Anterior cingulate cortex (tissue), 58 donors: ENCODE measurements around the gene RAPGEF3.

Experiments
- DNase-seq, 58 donors: peaks; one replicate each; lab custom pipeline; 2025; lab: John Stamatoyannopoulos, UW

The RAPGEF3 gene

DNA sequence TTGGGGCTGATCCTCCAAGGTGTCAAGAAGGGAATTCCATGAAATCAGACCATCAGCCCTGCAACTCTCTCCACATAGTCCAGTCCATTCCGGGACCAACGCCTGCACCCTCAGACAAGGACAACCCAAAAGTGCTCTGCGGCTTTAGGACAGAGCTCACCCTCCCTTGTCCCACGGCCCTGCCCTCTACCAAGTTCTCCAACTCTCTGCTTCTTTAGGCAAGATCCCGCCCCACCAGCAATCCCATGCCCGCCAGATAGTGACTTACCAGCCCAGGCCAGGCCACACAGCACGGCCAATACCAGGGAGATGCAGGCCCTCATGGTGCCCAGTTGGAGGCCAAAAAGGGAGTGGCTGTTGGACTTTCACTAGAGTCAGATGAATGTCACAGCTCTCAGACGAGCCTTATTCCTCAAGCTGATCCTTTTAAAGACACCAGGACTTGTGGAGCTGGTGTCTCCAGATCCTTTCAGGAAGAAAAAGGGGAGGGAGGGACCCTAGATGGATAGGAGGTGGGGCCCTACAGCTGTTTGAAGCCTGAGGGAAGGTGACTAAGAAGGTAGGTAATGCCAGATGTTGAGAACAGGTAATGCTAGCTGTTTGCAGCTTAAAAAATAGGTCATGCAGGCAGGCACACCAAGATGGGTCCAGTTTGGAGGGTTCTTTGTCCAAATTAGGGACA lies 33.4 kb downstream of the RAPGEF3 start, which contains the start of gene ENDOU:
TSS of gene ENDOU (minus strand) at position 400 of the 682 bp plus-strand sequence. CDS start at position 323, 77 bp downstream.
- DNase-seq: no peak

DNA sequence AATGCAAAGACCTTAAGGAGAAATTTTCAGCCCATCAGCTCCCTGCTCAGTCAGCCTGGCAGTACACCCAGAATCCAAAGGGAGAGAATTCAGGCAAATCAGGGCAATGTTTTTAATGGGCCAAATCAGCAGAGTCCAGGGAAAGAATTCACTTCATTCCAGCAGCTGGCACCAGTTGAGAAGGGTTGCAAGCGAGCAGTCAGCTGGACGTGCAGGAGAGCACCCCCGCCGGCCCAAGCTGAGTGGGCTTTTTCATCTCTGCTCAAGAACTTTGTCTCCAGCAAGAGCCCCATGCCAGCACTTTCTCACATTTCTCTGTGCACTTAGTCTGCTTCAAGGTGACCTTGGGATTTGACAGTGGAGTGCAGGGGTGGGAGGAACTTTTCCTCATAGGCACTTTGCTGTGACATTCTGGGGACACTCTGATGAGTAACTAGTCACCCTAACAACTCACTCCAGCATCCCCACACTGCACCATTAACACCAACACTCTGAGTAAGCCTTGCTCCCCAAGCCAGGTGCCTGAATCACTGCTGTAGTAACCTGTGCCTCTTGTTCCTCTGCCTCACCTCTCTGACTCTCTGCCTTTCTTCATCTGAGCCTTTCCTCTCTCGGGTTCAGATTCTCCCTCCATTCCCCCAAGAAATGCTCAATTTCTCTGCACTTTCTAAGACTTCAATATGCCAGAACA lies 35.6 kb downstream of the RAPGEF3 start:
- DNase-seq: peak in 42 of 58 donors; percentile 19 to 89 (median 60)

DNA sequence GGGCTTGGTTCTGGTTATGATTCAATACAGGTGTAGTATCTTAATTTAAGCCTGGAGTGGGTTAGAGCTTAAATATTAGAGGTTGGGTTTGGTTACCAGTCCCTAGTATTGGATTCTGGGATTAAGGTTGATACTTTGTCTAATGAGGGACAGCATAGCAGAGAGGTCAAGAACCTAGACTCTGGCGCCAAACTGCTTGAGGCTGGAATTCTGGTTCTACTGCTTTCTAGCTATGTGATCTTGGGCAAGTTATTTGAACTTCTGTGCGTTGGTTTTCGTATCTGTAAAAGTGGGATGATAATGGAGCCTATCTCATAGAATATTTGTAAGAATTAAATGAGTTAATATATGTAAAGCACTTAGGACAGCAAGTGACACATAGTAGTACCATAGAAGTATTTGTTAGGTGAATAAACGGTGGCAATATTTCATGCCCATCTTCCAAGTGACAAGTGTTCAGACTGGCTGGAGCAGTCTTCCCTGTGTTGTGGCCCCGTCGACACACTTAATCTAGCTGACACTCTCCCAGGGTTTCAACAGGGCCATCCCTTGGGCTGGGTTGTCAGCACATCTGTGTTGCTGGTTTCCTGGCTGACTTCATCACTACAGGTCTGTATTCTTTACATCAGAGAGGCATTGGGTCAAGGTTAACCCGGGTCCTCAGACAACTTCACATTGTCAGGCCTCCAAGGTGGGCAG lies 36.4 kb downstream of the RAPGEF3 start:
- no peak for DNase-seq

DNA sequence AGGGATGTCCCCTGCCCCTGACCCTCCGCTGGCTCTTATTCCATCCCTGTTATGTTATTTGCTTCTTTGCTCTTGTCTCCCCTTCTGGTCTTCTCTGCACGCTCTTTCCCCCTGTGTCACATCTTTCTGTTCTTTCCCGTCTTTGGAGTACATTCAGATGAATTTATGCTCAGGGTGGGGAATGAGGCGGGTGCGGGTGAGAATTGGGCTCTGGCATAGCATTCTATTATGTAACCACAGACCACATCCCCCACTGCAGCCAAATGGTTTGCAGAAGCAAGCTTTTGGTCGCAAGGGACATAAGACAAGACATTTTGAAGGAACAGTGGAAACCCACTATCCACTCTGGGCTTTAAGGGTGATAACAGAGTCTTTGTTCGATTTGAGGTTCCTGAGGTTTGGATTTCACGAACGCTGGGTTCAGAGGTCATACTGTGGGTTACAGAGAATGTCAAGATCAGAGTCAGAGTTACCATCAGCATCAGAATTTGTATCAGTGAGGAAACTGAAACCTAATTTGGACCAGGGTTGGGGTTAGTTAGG lies 37.2 kb downstream of the RAPGEF3 start:
- no peak for DNase-seq

DNA sequence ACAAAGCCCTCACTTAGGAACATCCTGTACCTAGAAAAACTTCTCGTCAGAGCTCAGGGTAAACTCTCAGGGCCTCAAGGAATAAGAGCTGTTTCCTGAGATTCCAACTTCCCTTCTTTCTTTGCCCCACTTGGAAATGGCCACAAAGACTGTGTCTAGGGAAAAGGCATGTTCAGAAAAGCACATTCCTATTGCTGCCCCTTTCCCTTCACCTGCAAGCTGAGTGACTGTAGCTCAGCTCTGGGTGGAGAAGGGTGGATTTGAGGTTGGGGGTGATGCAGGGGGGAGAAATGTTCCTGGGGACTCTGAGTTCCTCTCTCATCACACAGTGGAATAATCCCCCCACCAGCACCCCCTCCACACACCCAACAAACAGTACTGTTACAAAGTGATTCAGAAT lies 40.1 kb downstream of the RAPGEF3 start:
- DNase-seq: no peak

DNA sequence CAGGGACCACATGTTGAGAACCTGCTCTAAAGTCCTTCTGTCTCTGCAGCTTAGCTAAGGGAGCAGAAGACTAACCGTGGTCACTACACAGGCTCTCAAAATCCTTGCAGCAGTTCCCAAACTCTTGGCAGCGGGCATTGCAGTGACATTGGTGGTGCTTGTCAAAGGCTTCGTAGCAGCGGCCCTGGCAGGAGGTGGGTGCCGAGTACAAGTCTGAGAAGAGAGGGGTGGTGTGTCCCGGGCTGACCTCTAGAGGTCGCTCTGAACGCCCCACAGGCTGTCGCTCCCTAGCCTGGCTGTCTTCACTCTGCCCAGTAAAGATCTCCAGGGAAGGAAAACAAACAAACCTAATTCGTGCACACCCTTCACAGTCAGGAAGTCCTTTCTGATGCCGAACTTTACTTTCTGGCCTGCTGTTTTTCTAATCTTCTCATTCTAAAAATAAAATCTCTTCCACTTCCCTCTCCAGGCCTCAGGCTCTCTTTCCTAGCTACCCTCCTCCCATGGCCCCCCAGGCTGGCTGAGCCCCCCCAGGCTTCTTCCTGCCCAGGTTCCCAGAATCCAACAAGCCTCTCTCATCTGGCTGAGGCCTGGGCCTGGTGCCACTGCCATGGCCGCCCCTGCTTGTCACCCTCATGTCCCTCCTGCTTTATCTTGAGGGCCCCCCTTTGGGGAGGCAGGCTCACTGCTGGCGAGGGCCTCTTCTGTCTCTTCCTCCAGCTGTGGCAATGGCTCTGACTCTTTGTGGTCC lies 41.1 kb downstream of the RAPGEF3 start:
- peak in 54 of 58 donors; percentile 33 to 90 (median 68) for DNase-seq

DNA sequence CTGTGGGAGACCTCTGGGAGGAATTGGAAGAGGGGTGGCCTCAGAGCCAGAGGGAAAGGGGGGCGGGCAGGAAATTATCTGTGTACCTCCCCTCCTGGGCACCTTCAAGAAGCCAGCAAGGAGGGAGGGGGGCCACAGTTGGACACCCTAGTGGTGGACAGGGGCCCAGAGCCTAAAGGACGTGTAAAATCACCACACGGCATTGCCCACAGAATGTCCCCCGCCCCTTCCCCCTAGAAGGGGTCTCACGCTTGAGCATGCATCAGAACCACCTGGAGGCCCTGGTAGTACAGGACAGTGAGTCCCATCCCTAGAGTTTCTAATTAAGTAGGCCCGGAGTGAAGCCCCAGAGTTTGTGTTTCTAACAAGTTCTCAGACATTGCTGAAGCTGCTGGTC lies 41.6 kb downstream of the RAPGEF3 start:
- DNase-seq: no peak

DNA sequence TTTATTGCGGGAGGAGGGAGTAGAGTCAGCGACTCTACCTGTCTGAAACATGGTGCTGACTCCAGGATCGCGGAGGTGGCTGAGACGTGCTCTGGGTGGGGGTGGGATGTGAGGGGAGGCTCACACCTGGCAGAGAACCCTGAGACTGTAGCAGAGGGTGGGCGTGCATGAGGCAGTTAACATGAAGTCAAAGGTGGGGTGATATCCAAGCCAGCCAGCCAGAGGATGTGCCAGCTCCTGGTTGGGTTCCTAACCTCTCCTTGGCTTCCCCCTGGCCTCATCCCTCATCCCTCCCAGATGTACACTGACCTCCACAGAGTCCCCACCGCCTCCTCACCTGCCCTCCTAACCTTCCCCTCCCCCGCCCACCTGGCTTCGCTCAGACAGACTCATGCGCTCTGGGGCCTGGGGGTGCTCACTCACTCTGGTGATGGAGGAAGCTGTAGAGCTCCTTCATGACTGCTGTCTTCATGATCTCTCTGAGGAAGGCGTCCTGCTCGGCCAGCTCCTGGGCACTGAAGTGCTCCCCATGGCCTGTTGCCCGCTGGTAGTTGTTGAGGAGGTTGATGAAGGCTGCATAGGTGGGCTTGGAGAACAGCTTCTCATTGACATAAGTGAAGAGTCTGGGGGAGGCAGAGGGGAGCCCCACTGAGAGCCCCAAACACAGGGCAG lies 42.7 kb downstream of the RAPGEF3 start:
- DNase-seq: no peak

DNA sequence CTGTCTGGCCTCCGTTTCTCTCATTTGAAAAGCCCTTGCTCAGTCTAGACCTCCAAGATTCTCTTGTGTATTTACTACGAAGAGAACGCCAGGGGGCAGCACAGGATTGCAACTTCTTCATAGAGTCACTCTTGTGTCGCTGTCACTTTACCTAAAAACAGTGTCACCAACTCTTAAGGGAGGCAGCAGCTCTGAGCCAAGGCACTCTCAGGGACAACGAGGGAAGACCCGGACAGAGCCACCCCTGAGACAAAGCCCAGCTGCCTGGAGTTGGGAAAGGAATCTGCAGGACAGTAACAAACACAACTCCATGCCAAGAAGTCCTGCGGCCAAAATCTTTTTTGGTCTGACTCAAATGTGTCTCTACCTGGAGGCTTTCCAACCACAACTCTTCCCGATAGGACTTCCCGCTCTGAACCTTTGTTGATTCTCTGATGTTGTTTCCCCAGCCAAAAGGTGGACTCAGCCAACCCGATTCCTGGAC lies 43.2 kb downstream of the RAPGEF3 start:
- DNase-seq: peak in 54 of 58 donors; percentile 22 to 90 (median 64)

DNA sequence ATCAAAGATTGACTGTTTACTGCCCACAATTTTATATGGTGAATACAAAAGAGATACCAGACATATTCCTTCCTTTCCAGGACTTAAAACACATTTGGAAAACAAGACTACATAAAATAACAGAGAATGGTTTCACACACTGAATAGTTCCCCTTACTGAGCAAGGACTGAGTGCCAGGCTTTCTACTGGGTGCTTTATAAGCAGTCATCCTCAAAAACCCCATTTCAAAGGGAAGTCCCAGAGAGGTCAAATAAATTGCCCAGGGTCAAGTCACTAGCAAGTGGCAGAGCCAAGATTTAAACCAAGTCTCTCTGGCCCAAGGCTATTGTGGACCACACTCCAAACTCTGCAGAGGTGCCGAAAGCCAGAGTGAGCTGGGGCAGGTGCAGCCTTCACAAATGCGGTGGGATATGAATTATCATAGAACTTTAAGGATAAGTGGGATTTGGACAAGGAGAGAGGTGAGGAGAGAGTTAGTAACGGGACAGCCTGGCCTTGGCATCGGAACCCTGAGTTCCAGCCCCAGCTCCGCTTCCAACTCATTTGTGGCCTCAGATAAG lies 43.8 kb downstream of the RAPGEF3 start:
- no peak for DNase-seq

DNA sequence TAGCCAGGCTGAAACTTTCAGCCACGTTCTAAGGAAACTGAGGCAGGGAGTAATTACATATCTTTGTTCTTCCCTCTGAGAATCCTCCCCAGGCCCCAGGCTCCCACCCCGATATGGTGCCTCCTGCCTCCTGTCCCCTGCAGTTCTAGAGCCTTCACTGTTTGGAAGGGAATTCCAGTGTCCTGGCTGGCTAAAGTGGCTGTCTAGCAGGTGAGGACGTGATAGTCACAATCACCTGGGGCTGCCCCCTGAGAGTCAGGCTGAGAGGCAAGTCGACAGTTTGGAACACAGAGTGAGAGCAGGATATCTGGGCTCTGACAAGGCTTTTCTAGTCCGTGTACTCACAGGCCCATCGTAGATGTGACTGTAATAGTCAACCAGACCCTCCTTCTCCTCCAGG lies 46.5 kb downstream of the RAPGEF3 start:
- DNase-seq: no peak

DNA sequence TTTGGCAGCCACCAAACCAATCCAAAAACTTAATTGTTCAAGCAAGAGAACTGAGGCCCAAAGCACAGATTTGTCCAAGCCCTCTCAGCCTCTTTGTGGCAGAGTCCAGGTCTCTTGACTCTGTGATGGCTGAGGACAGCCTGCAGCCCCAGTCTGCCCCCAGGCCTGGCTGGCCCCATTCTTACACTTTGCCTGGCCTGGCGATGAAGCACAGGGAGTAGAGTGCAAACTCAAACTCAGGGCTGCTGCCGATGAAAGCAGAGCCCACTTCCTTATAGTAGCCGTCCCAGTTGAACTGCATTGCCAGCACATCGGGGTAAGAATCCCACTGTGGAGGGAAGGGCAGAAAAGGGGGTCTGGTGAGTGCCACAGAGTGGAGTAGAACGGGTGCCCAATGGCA lies 47.2 kb downstream of the RAPGEF3 start:
- no peak for DNase-seq

DNA sequence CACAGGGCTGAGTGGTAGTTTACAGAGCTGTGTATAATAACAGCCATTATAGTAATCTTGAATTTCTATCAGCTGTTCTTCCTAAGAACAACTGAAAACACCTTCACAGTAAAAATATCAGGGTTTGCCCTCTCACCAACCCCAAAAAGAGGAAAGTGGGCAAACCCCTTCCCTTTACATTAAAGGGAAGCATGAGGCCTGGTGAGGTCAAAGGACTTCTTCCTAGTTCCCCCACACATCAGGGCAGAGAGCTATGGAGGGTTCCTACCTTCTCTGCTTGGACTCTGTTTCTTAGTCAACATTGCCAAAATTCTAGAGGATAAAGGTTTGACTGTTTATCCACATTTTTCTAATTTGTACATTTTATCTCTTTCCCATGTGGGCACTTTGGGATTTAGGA lies 48.4 kb downstream of the RAPGEF3 start:
- DNase-seq: no peak

DNA sequence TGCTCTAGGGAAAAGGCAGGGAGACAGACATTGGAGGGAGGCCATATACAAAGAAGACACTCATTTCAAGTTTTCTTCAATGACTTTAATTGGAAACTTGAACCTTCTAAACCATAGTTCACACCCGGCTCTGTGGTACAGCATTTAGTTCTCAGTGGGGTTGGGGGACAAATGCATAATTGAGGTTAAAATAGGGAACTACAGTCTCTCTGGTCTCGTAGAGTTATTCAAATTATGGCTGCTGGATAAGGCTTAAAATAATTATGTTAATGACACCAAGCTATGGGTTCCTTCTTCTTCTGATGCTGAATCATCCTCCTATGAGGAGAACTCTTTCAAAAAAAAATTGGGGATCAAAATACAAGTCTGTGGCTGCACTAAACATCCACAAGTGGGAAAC lies 49.0 kb downstream of the RAPGEF3 start:
- no peak for DNase-seq

DNA sequence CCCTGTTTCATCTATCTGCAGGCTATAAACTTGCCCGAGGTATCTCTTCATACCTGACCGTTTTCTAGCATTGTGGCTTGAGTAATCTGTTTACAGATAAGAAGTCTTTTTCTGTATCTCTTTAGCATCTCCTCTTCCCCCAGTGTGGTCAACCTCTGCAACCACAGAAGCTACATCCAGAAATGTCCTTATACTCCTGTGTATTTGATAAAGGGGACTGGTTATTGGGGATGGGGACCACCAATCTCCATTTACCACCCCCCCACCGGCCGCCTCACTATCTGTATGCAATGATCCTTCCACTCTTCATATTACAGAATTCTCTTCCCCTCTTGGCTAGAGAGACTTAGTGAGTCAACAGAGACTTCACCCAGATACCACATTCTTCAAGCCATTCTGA lies 49.4 kb downstream of the RAPGEF3 start:
- no peak for DNase-seq

DNA sequence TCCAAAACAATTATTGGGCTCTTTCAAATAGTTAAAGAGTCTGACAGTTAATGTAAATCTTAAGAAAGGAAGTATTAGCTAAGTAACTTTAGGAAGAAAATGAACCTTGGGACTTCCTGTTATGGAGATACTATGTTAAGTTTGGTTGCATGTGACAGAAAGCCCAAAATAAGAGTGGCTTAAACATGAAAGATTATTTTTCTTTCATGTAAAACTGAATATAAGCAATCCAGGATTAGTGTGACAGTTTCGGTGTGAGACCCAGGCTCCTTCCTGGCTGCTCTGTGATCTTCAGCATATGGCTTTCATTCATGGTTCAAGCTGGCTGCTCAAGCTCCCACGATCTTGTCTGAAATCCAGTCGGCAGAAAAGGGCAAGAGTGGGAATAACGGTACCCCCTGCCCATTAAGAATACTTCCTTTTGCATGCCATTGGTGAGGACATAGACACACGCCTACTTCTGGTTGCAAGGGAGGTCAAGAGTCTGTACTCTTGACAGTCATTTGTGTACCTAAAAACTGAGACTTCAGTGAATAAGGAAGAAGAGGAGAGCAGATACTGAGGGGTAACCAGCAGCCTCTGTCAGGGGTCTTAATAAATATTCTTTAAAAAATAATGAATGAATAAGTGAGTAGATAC lies 50.7 kb downstream of the RAPGEF3 start:
- DNase-seq: no peak

DNA sequence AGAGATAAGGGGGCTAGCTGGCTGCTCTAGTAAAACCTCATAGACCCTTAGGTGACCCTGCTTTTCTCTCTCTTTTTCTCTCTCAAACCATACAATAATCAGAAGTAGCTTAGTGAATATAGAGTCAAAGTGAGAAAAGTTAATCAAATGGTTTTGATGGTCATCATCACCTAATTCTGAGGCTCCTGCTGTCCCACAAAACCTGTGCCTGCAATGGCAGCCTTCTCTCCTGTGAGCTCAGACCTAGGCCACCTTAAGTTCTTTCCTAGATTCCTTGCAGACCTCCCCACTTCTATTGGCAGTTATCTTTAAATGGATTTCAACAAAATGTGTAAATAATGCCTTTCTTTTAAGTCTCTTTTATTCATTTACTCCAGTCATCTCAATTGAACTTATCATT lies 51.3 kb downstream of the RAPGEF3 start:
- DNase-seq: no peak

DNA sequence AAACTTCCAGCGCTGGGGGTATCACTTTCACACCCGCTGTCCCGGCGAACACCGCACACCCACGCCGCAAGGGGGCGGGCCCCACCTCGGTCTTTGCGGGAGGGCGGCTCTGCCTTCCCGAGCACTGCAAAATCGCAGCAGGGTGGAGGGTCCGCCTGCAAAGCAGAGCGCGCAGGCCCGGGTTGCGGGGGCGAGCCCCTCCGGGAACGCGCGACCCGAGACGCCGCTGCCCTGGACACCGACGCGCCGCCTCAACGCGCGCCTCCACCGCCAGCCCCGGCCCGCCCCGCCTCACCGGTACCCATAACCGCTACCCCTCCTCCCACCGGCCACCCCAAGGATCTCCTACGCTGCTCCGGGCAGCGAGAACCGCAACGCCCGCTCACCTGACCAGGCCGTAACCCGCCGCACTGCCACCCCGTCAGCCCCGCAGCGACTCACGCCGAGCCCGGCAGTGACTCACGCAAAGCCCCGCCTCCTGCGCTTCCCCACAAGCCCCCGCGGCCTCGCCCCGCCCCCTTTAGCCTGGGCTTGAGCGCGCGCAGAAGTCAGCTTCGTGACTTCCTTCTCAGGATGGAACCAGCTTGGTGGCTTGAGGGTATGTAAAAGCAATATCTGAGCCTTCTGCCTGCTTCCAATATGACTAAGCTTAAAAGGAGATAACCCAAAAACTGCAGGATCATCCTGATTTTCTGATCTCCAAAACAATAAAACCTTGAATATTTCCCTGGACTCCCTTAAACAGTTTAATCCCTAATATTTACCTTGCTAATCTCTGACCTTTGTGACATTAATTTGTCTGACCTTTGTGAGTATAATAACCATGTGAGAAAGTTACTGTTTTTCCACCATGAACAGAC lies 52.9 kb downstream of the RAPGEF3 start, which contains the start of gene RPAP3:
TSS of gene RPAP3 (minus strand) at position 465 of the 860 bp plus-strand sequence. CDS start 3,190 bp downstream, outside the sequence.
- peak; percentile 23 to 94 (median 86) for DNase-seq
